GM18505 (cell line): Measurements from ENCODE around the gene RTN4RL1.

ENCODE experiments used
- ATAC-seq: cut with Tn5 transposase; IDR thresholded peaks from one replicate; pipeline ENCODE4 v1.9.1; 2021; ENCODE audit not compliant: unreplicated experiment
- POLR2A ChIP-seq: IDR thresholded peaks from 4 replicates; pipeline ENCODE4 v1.6.1; 2011; ENCODE audit warnings: borderline replicate concordance; ENCODE audit not compliant: insufficient read depth, insufficient read length; ENCODE audit errors: extremely low read depth

RTN4RL1 gene

GRCh38 chr17:1967213-1967612, 57.9 kb downstream of the RTN4RL1 start:
- no peak for TF ChIP-seq POLR2A

DNA sequence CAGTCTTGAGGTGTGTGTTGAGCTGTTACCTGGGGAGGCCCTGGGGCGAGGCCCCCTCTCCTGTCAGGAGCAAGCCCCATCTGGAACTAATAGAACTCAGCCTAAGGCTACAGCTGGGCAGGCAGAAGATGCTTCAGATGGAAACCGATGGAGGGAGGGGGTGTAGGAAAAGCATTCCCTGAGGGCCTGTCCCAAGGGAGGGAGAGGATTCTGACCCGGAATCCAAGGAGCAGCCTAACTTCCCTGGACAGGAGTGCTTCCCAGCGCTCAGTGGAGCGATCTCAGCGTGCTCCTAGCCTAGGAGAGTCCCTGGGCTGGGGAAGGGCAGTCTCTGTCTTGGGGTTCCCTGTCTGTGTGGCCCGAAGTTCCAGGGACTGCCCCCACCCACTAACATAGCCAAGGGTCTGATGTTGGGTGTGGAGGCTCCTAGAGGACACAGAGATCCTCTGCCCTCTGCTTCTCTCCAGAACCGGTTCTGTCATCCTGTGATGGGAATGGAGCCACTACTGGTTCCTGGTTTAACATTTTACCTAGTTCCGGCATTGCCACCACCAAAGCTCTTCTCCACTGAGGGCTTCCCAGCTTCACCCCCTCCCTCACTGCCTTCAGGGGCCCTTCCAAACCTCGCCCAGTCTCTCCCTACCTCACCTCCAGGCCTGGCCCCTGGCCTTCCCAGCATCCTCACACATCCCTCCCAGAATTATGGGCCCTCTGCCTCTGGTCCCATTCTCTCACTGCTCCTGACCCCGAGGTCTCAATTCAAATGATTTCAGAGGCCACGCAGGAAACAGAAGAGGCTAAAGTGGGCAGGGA, 58.7 kb downstream of the RTN4RL1 start:
- no peak for ATAC-seq
- TF ChIP-seq POLR2A: no peak

More at GRCh38 chr17:1967213-1967612, 57.9 kb downstream of the RTN4RL1 start:
- no peak for ATAC-seq

- no peak for TF ChIP-seq POLR2A
- no peak for ATAC-seq
Observed at GRCh38 chr17:1965556-1966273, 59.4 kb downstream of the RTN4RL1 start.

DNA sequence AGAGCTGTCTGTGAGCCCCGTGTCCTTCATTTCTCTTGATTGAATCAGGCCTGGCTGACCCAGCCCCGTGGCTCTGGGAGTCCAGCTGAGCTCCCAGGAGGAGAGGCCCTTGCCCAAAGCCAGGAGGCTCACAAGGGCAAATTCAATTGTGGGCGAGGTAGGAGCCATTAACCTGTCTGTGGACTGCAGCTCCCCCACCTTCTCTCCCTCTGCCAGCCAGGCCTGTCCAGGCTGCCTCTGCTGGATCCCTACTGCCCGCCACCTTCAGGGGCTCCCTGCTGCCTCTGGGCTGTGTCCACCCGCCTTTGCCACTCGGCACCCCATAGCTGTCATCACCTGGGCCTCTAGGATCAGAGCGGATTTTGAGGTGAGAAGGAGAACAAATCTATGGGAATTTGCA, 61.9 kb downstream of the RTN4RL1 start:
- no peak for TF ChIP-seq POLR2A
- ATAC-seq: no peak

GRCh38 chr17:1961189-1961588, 63.9 kb downstream of the RTN4RL1 start:
- no peak for TF ChIP-seq POLR2A
- ATAC-seq: no peak

DNA sequence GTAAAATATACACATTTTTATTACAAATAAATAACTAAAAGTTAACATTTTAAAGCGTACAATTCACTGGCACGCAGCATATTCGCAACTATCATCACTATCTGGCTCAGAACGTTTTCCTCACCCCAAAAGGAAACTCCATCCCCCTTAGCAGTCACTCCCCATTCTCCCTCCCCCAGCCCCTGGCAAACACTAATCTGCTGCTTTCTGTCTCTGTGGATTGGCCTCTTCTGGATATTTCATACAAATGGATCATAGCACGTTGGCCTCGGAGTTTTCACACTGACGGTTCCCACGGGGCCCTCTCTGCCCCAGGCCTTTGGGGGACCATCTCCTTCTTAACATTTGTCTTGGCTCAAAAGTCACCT, 64.6 kb downstream of the RTN4RL1 start:
- no peak for ATAC-seq
- TF ChIP-seq POLR2A: no peak

DNA sequence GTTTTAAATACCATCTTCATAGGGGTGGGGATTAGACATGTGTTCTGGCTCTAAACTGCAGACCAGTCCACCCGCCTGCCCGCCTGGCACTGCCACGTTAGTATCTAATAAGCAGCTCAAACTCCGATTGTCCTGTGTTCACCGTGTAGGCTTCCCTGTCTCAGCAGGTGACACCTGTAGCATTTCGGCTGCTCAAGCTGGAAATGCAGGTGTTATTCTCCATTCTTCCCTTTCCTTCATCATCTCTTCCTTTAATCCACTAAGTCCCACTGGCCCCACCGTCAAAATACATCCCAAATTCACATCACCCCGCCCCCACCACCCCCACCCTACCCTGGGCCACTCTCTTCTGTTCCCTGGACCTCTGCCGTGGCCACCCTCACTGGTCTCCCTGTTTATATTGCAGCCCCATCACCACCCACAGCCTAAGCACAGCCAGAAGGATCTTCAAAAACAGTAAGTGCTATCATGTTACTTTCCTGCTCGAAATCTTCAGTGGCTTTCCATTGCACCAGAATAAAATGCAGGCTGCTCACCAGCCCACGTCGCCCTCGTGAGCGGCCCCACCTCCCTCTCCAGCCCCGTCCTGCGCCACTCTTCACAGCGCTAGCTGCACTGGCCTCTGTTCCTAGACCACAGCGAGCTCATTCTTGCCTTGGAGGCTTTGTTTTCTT, 65.1 kb downstream of the RTN4RL1 start:
- no peak for TF ChIP-seq POLR2A
- ATAC-seq: no peak

DNA sequence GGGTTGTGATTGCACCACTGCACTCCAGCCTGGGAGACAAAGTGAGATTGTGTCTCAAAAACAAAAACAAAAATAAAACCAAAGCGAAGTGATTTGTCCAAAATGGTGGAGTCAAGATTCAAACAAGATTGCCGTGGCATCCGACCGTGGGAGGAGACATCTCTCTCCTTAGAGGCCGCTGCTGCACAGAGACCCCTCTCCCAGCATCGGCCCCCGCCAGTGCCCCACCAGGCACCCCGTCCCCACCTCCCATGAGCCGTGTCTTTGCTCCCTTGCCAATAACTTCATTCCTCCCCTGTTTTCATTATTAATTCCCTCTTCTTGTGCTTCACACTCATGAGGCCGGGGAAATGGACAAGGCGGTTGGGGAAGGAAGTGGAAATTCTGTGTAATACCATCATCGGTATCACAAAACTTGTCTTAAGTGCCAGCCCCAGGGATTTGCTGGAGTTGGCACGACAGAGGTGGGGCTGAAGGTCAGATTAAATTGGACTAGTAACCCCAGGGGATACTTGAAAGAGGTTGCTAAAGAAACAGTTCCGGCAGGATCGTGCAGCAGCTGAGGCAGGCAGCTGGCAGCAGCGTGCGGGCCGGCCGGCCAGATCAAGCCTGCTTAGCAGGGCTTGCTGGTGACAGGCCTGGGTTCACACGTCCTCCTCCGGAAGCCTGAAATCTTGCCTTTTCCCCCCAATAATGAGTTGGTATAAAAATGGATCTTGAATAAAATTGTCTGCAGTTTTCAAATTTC, 66.8 kb downstream of the RTN4RL1 start:
- no peak for ATAC-seq
- no peak for TF ChIP-seq POLR2A

DNA sequence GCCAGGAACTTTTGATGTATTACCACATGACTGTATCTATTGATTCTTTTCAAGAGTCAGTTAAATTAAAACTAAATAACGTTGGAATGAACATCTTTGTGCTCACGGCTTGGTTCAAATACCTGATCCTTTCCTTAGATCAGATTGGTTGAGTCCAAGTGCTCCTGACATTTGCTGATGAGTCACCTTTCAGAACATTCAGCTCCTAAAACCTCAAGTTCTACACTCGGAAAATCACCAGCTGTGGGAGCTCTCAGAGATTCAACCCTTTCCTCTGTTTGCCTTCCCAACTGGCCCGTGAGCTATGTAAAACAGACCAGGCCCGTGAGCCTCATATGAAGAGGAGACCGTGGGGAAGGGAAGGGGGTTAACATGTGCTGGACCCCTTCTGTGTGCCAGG, 68.1 kb downstream of the RTN4RL1 start:
- no peak for TF ChIP-seq POLR2A
- no peak for ATAC-seq

- TF ChIP-seq POLR2A: no peak
- no peak for ATAC-seq
Observed at GRCh38 chr17:1956134-1956533, 69.0 kb downstream of the RTN4RL1 start.

DNA sequence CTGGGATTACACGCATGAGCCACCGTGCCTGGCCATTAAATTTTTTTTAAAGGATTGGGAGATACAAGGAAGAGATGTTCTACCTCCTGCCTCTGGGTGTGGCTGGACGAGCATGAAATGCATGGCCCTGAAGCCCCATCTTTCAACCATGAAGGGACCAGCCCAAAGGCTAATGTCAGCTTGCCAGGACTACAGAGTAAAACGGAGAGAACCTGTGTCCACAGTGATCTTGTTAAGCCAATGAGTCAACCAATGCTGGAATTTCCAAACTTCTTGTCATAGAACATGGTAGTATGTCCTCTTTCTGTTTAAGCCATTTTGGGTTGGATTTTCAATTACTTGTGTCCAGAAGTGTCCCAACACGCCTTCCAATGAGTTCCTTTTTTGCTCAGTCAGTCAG, 71.3 kb downstream of the RTN4RL1 start:
- no peak for TF ChIP-seq POLR2A

DNA sequence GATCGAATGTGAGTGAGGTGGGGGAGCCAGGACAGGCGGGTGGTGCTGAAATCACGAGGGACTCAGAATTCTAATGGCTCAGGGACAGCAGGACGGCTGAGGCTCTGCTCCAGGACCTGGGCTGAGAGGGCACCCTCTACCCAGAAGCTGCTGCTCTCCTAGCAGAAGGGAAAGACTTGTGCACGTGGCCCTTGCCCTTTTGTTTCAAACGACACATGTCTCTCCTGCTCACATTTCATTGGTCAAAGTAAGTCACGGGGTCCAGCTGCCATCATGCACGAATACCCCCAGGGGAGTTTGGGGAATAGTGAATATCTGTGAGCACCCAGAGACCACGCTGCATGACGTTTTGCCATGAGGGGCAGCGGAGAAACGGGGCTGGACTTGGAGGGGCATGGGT, 73.2 kb downstream of the RTN4RL1 start:
- ATAC-seq: no peak
- TF ChIP-seq POLR2A: no peak

More for the DNA sequence above, 71.3 kb downstream of the RTN4RL1 start:
- ATAC-seq: no peak

- TF ChIP-seq POLR2A: no peak
- no peak for ATAC-seq
Observed at GRCh38 chr17:1949754-1950153, 75.4 kb downstream of the RTN4RL1 start.
